HG03432 (cell line): ENCODE measurements around the gene PCNX1.

Experiments used
- ATAC-seq: cut with Tn5 transposase; IDR thresholded peaks from one replicate; pipeline ENCODE4 v1.9.1; 2021; ENCODE audit warnings: mild to moderate bottlenecking, moderate library complexity; ENCODE audit not compliant: unreplicated experiment

The PCNX1 gene

DNA sequence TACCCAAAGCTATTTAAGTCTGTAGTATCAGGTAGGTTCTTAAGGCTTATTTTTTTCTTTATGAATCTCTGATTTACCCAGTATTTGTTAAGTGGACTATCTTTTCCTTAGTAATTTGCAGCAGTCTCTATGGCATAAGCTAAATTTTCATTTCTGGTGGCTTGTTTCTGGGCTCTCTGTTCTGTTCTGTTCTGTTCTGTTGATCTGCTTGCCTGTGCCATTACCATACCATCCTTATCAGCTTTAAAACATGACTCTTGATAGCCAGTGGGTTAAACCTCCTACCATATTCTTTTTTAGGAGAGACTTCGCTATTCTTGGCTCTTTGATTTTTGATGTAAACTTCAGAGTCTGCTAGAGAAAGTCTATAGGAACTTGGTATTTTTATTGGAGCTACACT, 46.8 kb downstream of the PCNX1 start:
- ATAC-seq: no peak

DNA sequence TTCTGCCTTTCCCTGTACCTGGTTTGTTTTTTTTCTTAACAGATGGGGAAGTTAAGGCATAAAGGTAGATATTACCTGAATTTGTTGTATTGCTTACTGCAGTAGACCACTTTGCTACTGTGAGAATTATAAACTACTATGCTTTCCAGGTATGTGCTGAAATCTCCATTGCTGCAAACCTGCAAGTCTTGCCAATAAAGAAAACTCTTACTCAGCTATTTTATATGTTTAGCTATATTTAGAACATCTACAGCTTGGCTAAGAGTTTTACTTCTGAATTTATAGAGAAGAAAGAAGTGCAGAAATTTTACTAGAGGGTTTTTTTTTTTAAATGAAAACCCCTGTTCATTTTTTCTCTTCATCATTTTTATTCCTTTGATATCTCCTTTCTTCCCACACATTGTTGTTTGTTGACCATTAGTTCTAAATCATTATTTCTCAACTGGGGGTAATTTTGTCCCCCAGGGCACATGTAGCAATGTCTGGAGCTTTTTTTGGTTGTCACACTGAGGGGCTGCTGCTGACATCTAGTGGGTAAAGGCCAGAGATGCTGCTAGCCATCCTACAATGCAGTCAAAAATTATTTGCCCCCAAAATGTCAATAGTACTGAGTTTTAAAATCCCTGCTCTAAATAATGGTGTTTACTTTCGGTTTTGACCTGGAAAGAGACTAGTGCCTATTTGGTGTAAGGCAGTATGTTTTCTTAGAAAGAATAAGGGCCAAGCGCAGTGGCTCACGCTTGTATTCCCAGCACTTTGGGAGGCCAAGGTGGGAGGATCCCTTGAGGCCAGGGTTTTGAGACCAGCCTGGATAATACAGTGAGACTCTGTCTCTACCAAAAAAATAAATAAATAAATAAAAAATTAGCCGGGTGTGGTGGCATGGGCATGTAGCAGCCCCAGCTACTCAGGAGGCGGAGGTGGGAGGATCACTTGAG, 48.6 kb downstream of the PCNX1 start:
- no peak for ATAC-seq

DNA sequence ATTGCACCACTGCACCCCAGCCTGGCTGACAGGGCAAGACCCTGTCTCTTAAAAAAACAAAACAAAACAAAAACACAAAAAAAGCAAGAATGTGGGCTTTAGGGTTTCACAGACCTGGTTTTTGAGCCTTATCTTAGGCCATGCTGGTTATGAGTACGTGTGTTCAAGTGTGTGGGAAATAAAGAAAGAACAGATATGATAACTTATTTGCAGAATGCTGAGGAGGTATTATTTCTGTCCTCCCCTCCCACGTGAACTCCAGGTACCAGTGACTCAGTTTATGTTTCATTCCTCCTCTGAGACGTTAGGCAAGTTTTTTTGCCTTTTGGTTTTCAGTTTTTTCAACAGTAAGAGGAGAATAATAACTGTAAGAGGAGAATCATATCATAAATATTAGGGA, 49.3 kb downstream of the PCNX1 start:
- ATAC-seq: no peak

DNA sequence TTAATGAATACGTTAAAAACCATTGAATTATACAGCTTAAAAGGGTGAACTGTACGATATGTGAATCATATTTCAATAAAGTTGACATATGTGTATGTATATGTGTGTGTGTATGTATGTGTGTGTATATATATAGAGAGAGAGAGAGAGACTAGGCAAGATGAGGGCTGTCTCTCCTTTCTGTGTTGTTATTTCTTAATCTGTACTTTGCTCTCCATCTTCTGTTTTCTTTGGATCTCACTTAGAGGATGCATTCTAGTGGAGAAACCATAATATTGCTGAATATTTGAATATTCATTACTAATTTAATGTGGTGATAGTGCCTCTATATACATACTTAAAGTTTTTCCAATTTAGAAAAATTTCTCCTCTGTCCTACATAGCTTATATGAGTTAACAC, 50.5 kb downstream of the PCNX1 start:
- ATAC-seq: no peak

DNA sequence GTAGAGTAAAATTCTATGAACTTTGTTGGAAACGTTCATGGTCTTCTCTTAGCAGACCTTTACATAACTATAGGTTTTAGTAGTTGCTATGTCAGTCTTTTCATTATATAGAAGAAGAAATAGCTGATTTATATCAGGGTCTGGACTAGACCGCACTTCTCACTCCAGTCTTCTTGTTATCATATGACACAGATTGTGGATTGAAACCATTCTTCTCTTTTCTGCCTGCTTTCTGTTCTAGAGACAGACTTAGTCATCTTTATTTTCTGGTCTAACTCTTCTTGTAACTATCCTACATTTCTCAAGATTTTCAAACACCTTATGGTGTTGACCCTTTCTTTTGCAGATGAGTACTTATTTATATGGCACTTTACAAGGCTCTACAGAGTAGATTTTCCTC, 55.7 kb downstream of the PCNX1 start:
- no peak for ATAC-seq

DNA sequence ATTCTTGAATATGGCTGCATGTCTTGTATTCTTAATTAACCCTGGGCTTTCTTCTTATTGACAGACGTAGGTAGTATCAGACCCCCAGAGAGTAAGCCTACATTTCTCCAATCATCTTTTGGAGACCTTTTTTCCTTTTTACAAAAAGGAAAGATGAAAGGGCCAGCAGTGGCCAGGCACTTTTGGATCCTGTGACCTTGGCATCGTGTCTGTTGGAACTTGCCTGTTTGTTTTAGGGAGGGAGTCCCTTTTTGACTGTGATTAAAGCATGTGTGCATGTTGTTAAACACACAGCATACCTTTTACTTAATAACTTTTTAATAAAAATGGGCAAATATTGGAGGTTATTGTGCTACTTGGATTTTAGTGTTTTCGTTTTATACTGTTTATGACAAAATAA, 57.2 kb downstream of the PCNX1 start:
- ATAC-seq: no peak

DNA sequence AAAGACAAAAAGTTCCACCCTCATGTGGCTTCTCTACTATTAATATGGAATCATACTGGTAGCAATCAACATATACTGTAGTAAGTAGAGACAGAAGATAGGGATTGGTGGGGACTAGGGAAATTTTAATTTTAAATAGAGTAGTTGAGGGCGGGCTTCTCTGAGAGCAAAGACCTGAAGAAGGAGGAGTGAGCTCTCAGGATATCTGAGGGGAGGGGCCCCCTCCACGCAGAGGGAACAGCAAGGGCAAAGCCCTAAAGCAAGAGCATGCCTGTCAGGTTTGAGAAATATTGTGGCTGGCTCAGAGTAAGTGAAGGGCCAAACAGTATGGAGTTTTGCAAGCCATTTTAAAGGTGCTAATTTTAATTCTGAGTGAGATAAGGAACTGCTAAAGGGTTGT, 64.3 kb downstream of the PCNX1 start:
- ATAC-seq: no peak

DNA sequence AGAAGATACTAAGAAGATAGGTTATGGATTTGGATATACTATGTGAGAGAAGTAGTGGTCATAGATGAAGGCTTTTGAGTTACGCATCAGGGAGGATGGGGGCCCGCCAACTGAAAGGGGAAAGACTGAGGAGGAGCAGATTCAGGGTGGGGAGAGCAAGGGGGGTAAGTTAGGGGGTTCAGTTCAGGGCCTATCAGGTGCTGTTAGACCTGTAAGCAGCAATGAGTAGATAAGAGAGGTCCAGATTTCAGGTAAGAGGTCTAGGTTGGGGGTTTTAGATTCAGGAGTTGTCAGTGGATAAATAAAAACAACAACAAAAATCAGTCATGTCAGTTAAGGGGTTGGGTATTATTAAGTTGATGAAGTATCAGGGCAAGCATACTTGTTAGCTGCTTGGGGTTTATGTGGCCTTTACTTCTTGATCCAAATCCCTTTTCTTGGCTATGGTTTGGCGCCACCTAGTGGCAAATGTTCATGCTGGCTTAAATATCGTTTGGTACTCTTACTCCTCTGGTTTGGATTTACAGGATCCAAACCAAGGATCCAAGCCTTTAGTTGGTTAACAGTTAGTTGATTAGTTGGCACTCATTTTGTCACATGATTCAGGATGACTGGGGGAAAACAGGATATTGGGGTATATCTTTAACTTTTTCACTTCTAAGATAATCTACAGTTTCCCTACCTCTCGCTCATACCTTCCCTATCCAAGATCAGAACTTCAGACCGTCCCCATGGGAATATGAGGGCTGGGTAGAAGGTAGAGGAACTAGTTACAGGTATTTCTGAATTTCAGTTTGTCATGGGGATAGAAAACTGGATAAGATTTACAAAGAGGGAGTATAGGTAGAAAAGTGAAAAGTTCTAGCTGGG, 65.1 kb downstream of the PCNX1 start:
- peak; percentile 60 for ATAC-seq

DNA sequence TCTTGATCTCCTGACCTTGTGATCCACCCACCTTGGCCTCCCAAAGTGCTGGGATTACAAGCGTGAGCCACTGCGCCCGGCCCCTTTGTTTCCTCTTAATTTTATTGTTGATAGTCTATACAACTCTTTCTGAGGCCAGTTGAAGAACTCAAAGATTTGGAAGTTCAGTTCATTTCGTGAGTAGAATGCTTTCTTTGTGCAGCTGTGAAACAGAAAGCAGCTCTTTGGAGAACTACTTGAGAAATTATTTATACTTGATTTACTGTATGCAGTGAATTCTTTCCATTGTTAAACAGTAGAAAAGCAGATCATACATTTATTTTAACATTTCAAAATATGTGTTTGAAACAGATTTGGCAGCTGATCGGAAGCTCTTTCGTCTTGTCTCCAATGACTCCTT, 69.3 kb downstream of the PCNX1 start:
- no peak for ATAC-seq

DNA sequence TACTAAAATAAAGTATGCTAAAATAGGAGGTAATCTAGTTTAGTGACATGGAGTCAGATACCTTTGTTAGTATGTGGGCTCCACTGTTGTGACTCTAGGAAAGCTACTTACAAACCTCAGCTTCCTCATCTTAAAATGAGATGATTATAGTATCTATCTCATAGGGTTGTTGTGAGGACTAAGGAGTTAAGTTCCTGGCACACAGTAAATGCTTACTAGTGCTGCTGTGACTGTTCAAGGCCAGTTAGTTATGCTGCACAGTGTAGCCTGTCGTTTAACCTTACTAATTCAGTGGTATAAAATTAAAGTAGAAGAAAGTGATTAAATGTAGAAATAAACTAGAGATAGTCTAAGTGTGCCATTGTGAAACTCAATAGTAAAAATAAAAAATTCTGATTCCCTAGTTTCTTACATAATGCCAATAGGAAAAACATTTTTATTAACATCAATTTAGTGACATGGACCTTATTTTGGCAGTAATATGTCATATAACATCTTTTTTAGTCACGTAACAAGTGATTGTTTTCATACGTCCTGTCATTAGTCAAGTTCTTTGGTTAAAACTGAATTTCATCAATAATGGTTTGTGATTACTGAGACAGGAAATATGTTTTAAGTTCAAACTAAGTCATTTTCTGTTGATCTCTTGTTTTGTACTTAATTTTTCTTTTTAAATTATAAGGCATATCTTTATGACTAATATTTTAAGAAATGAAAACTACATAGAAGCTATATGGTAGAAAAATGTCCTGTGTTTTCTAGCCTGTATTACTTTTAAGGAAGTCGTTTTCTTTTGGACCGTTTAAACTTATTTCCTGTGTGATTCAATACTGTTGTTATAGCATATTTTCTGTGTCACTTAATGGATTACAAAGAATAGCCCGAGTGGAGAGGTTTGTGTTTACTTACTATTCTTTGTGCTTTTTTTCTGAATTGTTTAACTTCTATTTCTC, 74.0 kb downstream of the PCNX1 start:
- ATAC-seq: no peak

DNA sequence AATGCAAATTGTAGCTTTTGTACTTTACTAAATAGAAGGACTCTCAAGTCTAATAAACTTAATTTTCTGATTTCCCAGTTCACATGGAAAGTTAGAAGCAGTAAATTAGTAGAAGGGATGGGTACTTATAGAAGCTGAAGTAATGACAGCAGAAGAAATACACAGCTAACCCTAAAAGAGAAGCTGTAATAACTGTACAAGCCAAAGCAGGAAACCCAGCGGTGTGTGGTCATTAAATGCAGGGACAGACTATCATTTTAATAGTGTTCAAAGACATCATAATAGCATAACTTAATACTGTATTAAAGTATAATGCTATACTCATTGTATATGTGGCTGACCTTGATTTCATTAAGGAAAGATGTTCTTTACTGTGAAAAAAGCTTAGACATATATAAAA, 74.9 kb downstream of the PCNX1 start:
- ATAC-seq: no peak

DNA sequence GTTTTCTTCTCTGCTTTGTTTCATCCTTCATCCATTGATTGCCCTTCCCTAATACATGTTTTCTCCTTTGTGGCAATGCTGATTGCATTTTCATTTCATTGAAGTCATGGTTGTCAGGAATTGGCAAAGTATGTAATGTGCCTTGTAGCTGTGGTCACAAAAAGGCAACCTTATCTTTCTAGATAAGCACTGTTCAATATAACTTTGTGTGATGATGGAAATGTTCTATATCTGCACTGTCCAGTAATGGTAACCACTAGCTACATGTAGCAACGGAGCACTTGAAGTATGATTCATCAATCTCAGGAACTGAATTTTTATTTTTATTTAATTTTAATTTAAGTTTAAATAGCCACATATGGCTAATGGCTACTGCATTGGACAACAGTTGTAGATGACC, 79.8 kb downstream of the PCNX1 start:
- ATAC-seq: no peak

DNA sequence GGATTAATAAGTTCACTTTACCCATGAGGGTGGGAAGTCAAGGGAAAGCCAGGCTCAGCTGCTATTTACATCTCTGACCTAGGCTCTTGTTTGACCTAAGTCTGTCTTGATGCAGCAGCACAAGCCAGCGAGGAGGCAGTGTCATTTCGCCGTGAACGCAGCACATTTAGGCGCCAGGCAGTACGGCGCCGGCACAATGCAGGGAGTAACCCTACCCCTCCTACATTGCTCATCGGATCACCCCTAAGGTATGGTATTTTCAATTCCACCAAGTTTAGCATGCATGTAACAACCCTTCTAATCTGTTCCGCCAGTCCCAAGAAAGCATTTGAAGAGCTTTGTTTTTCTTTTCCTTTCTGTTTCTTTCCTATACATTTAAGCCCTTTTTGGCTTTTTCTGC, 81.2 kb downstream of the PCNX1 start:
- no peak for ATAC-seq

DNA sequence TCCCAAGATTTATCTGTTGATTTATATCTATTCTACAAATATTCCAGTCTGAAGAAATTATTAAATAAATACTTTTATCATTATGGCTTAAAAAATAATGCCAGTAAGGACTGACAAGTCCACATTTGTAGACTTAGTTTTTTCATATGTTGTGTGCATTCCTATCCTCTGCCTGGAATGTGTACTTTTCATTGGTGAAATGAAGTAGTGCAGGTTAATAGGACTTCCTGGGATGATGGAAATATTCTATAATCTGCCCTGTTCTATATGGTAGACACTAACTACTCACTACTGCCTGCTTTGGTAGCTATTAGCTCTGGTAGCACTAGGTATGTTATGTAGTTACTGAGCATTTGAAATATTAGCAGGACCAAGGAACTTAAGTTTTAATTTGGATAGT, 86.7 kb downstream of the PCNX1 start:
- no peak for ATAC-seq

DNA sequence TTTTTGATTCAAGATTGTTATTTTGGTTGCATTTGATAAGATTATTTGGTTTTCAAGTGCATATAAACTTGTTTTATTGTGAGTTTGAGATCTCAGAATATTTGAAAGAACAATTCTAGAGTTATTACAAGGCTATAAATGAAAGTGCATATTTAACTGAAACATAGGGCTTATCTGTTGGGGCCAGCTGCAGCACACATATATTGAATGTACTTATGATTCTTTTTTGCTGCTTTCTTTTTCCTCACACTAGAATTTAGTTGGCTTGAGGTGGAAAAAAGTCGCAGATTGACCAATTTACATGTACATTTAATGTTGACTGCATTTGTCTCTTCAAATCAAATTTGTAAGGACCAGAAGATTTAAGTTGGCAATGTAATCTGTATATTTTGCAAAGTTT, 88.0 kb downstream of the PCNX1 start:
- no peak for ATAC-seq

DNA sequence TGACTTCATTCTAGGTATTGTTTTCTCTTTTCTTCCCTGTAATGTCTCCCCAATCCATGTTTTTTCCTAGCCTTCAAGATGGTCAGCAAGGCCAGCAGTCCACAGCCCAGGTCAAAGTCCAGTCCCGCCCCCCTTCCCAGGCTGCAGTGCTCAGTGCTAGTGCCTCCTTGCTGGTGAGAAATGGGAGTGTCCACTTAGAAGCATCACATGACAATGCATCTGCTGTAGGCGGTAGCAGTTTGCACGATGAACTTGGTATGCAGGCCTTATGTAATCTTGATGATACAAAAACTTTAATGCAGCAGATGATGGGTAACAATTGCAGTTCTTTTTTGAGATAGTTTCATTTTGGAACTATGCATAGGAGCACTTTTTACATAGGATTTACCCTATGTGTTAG, 88.4 kb downstream of the PCNX1 start:
- ATAC-seq: no peak

DNA sequence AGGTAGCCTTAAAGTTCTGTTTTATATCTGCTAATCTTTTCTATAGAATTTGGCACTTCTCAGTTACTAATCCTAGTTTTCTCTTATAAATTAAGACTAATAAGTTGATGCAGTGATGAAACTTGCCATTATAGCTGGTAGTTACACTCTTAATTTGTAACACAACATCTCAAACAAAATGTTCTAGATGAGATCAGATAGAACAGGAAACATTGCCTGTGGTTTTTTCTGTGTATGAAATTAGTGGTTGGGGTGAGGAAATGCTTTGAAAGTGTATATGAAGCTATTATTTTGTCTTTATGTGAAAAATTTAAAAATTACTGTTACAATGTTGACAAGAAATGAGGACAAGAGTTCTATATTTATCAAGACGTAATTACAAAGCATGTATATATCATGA, 91.9 kb downstream of the PCNX1 start:
- no peak for ATAC-seq

DNA sequence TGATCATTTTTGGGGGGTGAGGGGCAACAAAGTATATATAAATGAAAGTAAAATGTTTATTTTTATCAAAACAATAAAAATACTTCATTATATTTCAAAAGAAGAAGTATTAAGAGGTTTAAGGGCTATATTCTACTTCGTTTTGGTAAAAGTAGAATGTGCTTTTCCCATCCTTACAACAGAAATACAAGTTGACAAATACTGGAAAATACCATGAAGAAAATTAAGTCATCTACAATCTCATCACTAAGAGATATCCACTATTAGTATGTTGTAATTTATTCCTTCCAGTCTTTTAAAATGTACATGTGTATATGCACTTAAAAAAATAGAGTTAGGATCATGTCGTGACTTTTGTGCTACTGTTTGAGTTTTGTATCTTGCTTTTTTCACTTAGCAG, 92.8 kb downstream of the PCNX1 start:
- ATAC-seq: no peak

DNA sequence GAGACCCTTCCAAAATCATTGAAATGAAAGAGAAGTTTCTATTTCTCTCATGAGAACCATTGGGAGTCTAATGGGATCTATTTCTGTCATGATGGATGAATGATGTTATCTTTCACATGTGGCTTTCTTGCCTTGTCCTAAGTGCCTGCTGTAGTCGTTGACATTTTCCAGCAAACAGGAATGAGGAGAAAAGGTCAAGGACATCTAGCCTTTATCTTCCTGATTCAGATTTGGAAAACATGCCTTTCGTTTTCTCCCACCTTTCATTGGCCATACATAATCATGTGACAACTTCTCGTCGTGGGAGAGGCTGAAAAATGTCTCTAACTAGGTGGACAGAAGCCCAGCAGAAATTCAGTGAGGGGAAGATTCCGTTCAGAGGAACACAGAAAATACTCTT, 94.5 kb downstream of the PCNX1 start:
- ATAC-seq: no peak

DNA sequence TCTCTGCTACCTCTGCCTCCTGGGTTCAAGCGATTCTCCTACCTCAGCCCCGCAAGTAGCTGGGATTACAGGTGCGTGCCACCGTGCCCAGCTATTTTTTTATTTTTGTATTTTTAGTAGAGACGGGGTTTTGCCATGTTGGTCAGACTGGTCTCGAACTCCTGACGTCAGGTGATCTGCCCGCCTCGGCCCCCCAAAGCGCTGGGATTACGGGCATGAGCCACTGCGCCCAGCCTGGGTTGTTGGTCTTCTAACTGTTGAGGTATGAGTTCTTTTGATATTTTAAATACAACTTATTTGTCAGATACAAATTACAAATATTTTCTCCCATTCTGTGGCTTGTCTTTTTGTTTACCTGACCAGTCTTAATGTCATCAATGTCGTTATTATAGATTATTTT, 95.9 kb downstream of the PCNX1 start:
- no peak for ATAC-seq

DNA sequence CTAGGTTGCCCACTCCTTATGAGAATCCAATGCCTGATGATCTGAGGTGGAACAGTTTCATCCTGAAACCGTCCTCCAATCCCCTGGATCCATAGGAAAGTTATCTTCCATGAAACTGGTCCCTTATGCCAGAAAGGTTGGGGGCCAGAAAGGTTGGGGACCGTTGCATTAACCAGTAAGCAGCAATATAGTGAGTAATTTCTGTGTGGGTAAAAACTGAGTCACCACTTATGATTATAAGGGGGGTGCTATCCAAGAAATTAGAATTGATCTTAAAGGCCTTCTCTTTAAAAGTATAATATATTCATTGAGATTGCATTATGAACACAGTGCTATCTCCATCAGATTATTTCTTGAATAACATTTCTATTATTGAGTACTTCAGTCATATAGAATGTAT, 97.2 kb downstream of the PCNX1 start:
- ATAC-seq: no peak
